ENCODE measurements around the gene FGGY.

Gene FGGY

GRCh38 chr1:59766227-59766855 is 469.4 kb downstream of the FGGY start:
- no peak overlapping the region for H3K4me3 ChIP-seq (ENCODE audit: low read depth, low read length)
- H3K9me3 ChIP-seq (ENCODE audit: control insufficient read depth, insufficient read depth, low read depth, low read length) = no peaks in the 10 kb centered on the region
- H3K36me3 ChIP-seq (ENCODE audit: control insufficient read depth in 2 of 2, insufficient read depth in 1 of 2, low read length in 2 of 2) = no peaks in the 10 kb centered on the region
- no peaks in the 10 kb centered on the region for H3K4me1 ChIP-seq (ENCODE audit: control insufficient read depth, insufficient read depth, low read length)
- no peak overlapping the region for H3K27ac ChIP-seq (ENCODE audit: extremely low read depth, low read depth, low read length)
- TF ChIP-seq ZNF785 (tag by site-specific recombination; IDR thresholded peaks at IDR 0.05) = no peak
- no peak for TF ChIP-seq BCL6B (tag by site-specific recombination; IDR thresholded peaks at IDR 0.05)
- no peak for TF ChIP-seq ZNF121 (tag by site-specific recombination; IDR thresholded peaks at IDR 0.05)
- no peak for TF ChIP-seq ZNF146 (tag by site-specific recombination; IDR thresholded peaks at IDR 0.05)
- TF ChIP-seq ZNF623 (tag by site-specific recombination; IDR thresholded peaks at IDR 0.05) = no peak
- TF ChIP-seq ZNF629 (tag by site-specific recombination; IDR thresholded peaks at IDR 0.05) = no peak
- no peak for TF ChIP-seq ZNF280C (tag by site-specific recombination; IDR thresholded peaks at IDR 0.05)
- TF ChIP-seq YY2 (tag by site-specific recombination; IDR thresholded peaks at IDR 0.05) = no peak
- no peak for TF ChIP-seq ZNF473 (tag by site-specific recombination; IDR thresholded peaks at IDR 0.05)
- TF ChIP-seq ZNF660 (tag by site-specific recombination; IDR thresholded peaks at IDR 0.05) = no peak
- TF ChIP-seq ZNF302 (tag by site-specific recombination; IDR thresholded peaks at IDR 0.05; ENCODE audit: low read depth) = no peak
- TF ChIP-seq ZNF391 (tag by site-specific recombination; IDR thresholded peaks at IDR 0.05; ENCODE audit: borderline replicate concordance, low read depth) = no peak
- no peak for TF ChIP-seq ZSCAN23 (tag by site-specific recombination; IDR thresholded peaks at IDR 0.05)
- no peak for TF ChIP-seq ZNF18 (tag by site-specific recombination; IDR thresholded peaks at IDR 0.05)
- no peak for TF ChIP-seq KLF8 (tag by site-specific recombination; IDR thresholded peaks at IDR 0.05)
- no peak for TF ChIP-seq PATZ1 (tag by site-specific recombination; IDR thresholded peaks at IDR 0.05)
- no peak for TF ChIP-seq ZNF280D (tag by site-specific recombination; IDR thresholded peaks at IDR 0.05)
- TF ChIP-seq INSM2 (tag by site-specific recombination; IDR thresholded peaks at IDR 0.05) = no peak
- ChIA-PET POLR2A (no interaction called here), CTCF (interaction anchor here (0.6 to 1.1 kb wide), 2 partner anchors 9 to 34 kb away, joined by 3 read pairs; no protein-coding TSS in a partner anchor)

All from HEK293 (cell line).